Right atrium auricular region (tissue), 2 donors: ENCODE results near the gene GJA1. TPM values are rescaled to one million over a fixed set of nuclear protein-coding genes. Genes with fewer than 3 reads are reported as not detected.

Source experiments
- DNase-seq: peaks from one replicate; pipeline ENCODE4 v3.0.0-alpha.2; 2019; ENCODE audit warnings: low spot score
- H3K27ac ChIP-seq, 2 donors: fragments of 200-600 bp; sonication (generic); 1 replicate in 1 of 2; 2 replicates in 1 of 2; pipeline ENCODE4 v1.5.1; 2016 to 2019
- H3K27me3 ChIP-seq, 2 donors: fragments of 200-600 bp; sonication (generic); one replicate each; pipeline versions ENCODE4 v1.5.1 to v1.6.0; 2017 to 2019
- H3K36me3 ChIP-seq: fragments of 200-600 bp; sonication (generic); one replicate; pipeline ENCODE4 v1.5.1; 2016
- H3K4me1 ChIP-seq, 2 donors: fragments of 200-600 bp; sonication (generic); one replicate each; pipeline versions ENCODE4 v1.5.1 to v1.6.0; 2017 to 2019
- H3K4me3 ChIP-seq, 2 donors: fragments of 200-600 bp; sonication (generic); 1 replicate in 1 of 2; 2 replicates in 1 of 2; pipeline ENCODE4 v1.5.1; 2017 to 2019; ENCODE audit warnings: mild to moderate bottlenecking in 1 of 2, moderate library complexity in 1 of 2
- H3K9me3 ChIP-seq, 2 donors: fragments of 200-600 bp; sonication (generic); one replicate each; pipeline ENCODE4 v1.5.1; 2019
- CTCF ChIP-seq, 2 donors: fragments of 200-600 bp; sonication (generic); IDR thresholded peaks; one replicate each; pipeline ENCODE4 v1.5.1; 2019; ENCODE audit warnings: antibody characterized with exemption in 2 of 2
- total RNA-seq, 2 donors: library from RNA; depleted of rRNA; stranded (reverse); fragments of >200 nt; gene quantifications; one replicate each; pipeline ENCODE4 v1.1.0, GENCODE V29; 2016

Gene GJA1
- total RNA-seq, 2 donors from 2014 or later: 122 to 235 TPM

GRCh38 chr6:121482751-121483150 is 47.3 kb downstream of the GJA1 start:
- H3K4me1 ChIP-seq: no peaks in the 10 kb centered on the region
- H3K4me3 ChIP-seq: no peak overlapping the region
- DNase-seq: no peak
- H3K36me3 ChIP-seq: no peaks in the 10 kb centered on the region
- H3K27me3 ChIP-seq: no peaks in the 10 kb centered on the region
- TF ChIP-seq CTCF (IDR thresholded peaks at IDR 0.05): no peak
- H3K27ac ChIP-seq: no peak overlapping the region
- no peaks in the 10 kb centered on the region for H3K9me3 ChIP-seq

- Histone ChIP-seq H3K9me3 (no peaks in the 10 kb centered on the region), H3K27me3 (no peaks in the 10 kb centered on the region), H3K4me3 (no peak overlapping the region), H3K4me1 (no peaks in the 10 kb centered on the region), H3K27ac (no peak overlapping the region), H3K36me3 (no peaks in the 10 kb centered on the region)
- TF ChIP-seq CTCF (IDR thresholded peaks at IDR 0.05): no peak
- DNase-seq: no peak
Measured at GRCh38 chr6:121485359-121485811, 49.9 kb downstream of the GJA1 start.

- H3K27ac ChIP-seq: no peak overlapping the region
- TF ChIP-seq CTCF (IDR thresholded peaks at IDR 0.05): no peak
- DNase-seq: no peak
Measured at GRCh38 chr6:121491576-121491975, 56.1 kb downstream of the GJA1 start.

GRCh38 chr6:121492536-121492935 is 57.1 kb downstream of the GJA1 start:
- DNase-seq: no peak
- Histone ChIP-seq H3K4me1 (no peaks in the 10 kb centered on the region), H3K9me3 (no peaks in the 10 kb centered on the region), H3K27ac (no peak overlapping the region), H3K27me3 (no peaks in the 10 kb centered on the region), H3K4me3 (no peak overlapping the region), H3K36me3 (no peaks in the 10 kb centered on the region)
- TF ChIP-seq CTCF (IDR thresholded peaks at IDR 0.05): no peak

More at GRCh38 chr6:121491576-121491975, 56.1 kb downstream of the GJA1 start:
- H3K36me3 ChIP-seq: no peaks in the 10 kb centered on the region
- H3K9me3 ChIP-seq: no peaks in the 10 kb centered on the region
- no peak overlapping the region for H3K4me3 ChIP-seq
- H3K27me3 ChIP-seq: no peaks in the 10 kb centered on the region
- H3K4me1 ChIP-seq: no peaks in the 10 kb centered on the region

- no peak overlapping the region for H3K4me3 ChIP-seq
Measured at GRCh38 chr6:121497970-121498375, 62.5 kb downstream of the GJA1 start.

More at GRCh38 chr6:121497970-121498375, 62.5 kb downstream of the GJA1 start:
- H3K27me3 ChIP-seq: no peaks in the 10 kb centered on the region
- no peaks in the 10 kb centered on the region for H3K36me3 ChIP-seq
- no peak overlapping the region for H3K27ac ChIP-seq
- no peaks in the 10 kb centered on the region for H3K9me3 ChIP-seq
- no peaks in the 10 kb centered on the region for H3K4me1 ChIP-seq
- DNase-seq: no peak
- TF ChIP-seq CTCF (IDR thresholded peaks at IDR 0.05): no peak
